ENCODE data around the gene PDE10A.

Gene PDE10A

DNA sequence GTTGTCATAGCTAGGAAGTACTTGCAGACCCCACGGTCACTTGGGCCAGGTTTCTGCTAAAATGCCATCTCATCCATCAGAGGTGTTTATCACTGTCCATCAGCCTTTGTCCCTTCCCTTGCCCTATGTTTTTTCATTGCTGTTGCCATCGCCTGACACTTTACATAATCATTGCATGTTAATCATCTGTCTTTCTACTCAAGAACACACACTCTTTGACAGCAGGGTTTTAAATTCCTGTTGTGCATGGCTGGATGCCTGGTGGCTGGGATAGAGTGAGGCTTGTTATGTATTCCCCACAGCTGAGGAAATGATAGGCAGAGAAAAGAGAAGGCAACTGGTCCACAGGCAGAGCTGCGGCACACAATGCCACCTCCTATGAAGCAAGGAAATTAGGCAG lies 341.9 kb downstream of the PDE10A start:
- Histone ChIP-seq H3K9me3 (ENCODE audit: control insufficient read depth in 1 of 2, low read length in 2 of 2) (peaks cover 9% of the 10 kb centered on the region in 2 donors), H3K27me3 (ENCODE audit: low read depth, low read length) (no peaks in the 10 kb centered on the region), H3K4me3 (ENCODE audit: low read depth in 1 of 2, low read length in 2 of 2) (no peak overlapping the region), H3K27ac (ENCODE audit: low read length) (no peak overlapping the region), H3K36me3 (ENCODE audit: control insufficient read depth in 1 of 2, insufficient read depth in 2 of 2, low read length in 2 of 2) (no peaks in the 10 kb centered on the region), H3K4me1 (ENCODE audit: control insufficient read depth in 1 of 2, insufficient read depth in 2 of 2, low read length in 2 of 2) (no peaks in the 10 kb centered on the region)

DNA sequence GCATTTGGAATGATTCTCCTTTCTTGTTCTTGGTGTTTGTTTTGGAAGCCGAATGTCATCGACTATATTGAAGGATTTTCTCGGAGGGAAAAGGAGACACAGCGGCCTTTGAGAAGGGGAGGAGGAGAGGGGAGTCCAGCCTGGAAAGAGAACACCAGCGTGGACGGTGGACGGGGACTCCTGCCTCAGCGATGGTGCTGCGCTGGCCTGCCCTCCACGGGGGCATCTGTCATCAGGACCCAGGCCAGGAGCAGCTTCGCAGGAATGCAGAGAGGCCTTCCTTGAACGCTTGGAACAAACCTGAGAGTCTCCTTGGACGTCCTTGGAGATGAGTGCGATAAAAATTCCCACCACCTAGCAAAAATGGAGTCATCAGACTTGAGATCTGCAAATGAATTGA lies 345.3 kb downstream of the PDE10A start:
- no peaks in the 10 kb centered on the region for H3K36me3 ChIP-seq (ENCODE audit: control insufficient read depth in 1 of 2, insufficient read depth in 2 of 2, low read length in 2 of 2)
- H3K27ac ChIP-seq (ENCODE audit: low read length), result no peak overlapping the region
- H3K27me3 ChIP-seq (ENCODE audit: low read depth, low read length), result no peaks in the 10 kb centered on the region
- H3K4me3 ChIP-seq (ENCODE audit: low read depth in 1 of 2, low read length in 2 of 2), result no peak overlapping the region
- no peaks in the 10 kb centered on the region for H3K4me1 ChIP-seq (ENCODE audit: control insufficient read depth in 1 of 2, insufficient read depth in 2 of 2, low read length in 2 of 2)
- H3K9me3 ChIP-seq (ENCODE audit: control insufficient read depth in 1 of 2, low read length in 2 of 2), result peaks cover 9% of the 10 kb centered on the region in 2 donors

GRCh38 chr6:165308926-165309731 lies 353.9 kb downstream of the PDE10A start, which contains the start of gene C6orf118:
C6orf118 (minus strand) TSS chr6:165309605; CDS start chr6:165309586, 19 bp downstream.
- Histone ChIP-seq H3K4me3 (ENCODE audit: low read depth in 1 of 2, low read length in 2 of 2) (peak within 1 kb of the TSS; percentile 69 to 73), H3K27me3 (ENCODE audit: low read depth, low read length) (no peaks in the 10 kb centered on the region), H3K4me1 (ENCODE audit: control insufficient read depth in 1 of 2, insufficient read depth in 2 of 2, low read length in 2 of 2) (no peaks in the 10 kb centered on the region), H3K27ac (ENCODE audit: low read length) (no peak within 1 kb of the TSS), H3K36me3 (ENCODE audit: control insufficient read depth in 1 of 2, insufficient read depth in 2 of 2, low read length in 2 of 2) (no peaks in the 10 kb centered on the region), H3K9me3 (ENCODE audit: control insufficient read depth in 1 of 2, low read length in 2 of 2) (no peaks in the 10 kb centered on the region)

DNA sequence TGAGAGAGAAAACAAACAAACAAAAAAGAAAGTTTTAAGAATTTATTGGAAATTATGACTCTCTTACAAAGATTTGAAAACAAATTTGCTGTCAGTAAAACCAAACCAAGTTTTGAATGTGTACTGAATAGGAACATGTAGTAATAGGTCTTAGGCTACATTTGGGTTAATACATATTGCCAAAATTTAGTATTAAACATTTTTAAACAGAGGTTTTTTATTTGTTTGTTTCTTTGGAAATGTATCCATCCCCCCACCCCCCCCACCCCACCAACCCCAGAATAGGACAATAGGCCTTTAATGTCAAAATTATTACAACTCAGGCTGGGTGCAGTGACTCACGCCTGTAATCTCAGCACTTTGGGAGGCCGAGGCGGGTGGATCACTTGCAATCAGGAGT lies 356.1 kb downstream of the PDE10A start:
- H3K27ac ChIP-seq (ENCODE audit: low read length), result no peak overlapping the region
- no peaks in the 10 kb centered on the region for H3K27me3 ChIP-seq (ENCODE audit: low read depth, low read length)
- H3K4me3 ChIP-seq (ENCODE audit: low read depth in 1 of 2, low read length in 2 of 2), result no peak overlapping the region
- no peaks in the 10 kb centered on the region for H3K9me3 ChIP-seq (ENCODE audit: control insufficient read depth in 1 of 2, low read length in 2 of 2)
- H3K36me3 ChIP-seq (ENCODE audit: control insufficient read depth in 1 of 2, insufficient read depth in 2 of 2, low read length in 2 of 2), result no peaks in the 10 kb centered on the region
- H3K4me1 ChIP-seq (ENCODE audit: control insufficient read depth in 1 of 2, insufficient read depth in 2 of 2, low read length in 2 of 2), result no peaks in the 10 kb centered on the region

GRCh38 chr6:165301372-165302246 lies 361.4 kb downstream of the PDE10A start:
- Histone ChIP-seq H3K36me3 (ENCODE audit: control insufficient read depth in 1 of 2, insufficient read depth in 2 of 2, low read length in 2 of 2) (no peaks in the 10 kb centered on the region), H3K4me3 (ENCODE audit: low read depth in 1 of 2, low read length in 2 of 2) (no peak overlapping the region), H3K4me1 (ENCODE audit: control insufficient read depth in 1 of 2, insufficient read depth in 2 of 2, low read length in 2 of 2) (no peaks in the 10 kb centered on the region), H3K9me3 (ENCODE audit: control insufficient read depth in 1 of 2, low read length in 2 of 2) (no peaks in the 10 kb centered on the region), H3K27ac (ENCODE audit: low read length) (no peak overlapping the region), H3K27me3 (ENCODE audit: low read depth, low read length) (no peaks in the 10 kb centered on the region)

DNA sequence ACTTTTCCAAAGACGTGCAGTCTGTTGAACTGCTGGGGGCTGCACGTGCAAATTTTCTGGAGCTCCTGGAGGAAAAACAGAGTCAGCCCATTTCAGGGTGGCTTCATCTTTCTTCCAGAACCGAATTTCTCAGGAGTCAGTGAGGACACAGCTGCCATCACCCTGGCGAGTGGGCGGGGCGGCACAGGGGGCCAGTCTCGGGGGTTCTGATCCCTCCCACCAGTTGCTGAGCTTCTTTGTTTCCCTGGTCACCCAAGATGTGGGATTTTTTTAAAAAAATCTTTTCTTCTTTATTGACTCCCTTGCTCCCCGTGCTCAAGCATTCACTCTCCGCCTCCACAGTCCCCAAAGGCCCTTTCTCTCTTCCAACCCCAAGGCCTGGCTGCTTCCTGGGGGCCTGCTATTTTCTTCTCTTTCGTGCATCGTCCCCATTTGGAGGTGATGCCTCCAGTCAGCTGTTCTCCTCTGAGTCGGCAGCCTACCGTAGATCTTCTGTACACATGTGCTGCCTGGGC lies 362.6 kb downstream of the PDE10A start:
- H3K9me3 ChIP-seq (ENCODE audit: control insufficient read depth in 1 of 2, low read length in 2 of 2), result no peaks in the 10 kb centered on the region
- H3K27me3 ChIP-seq (ENCODE audit: low read depth, low read length), result no peaks in the 10 kb centered on the region
- no peaks in the 10 kb centered on the region for H3K4me1 ChIP-seq (ENCODE audit: control insufficient read depth in 1 of 2, insufficient read depth in 2 of 2, low read length in 2 of 2)
- no peak overlapping the region for H3K4me3 ChIP-seq (ENCODE audit: low read depth in 1 of 2, low read length in 2 of 2)
- no peak overlapping the region for H3K27ac ChIP-seq (ENCODE audit: low read length)
- no peaks in the 10 kb centered on the region for H3K36me3 ChIP-seq (ENCODE audit: control insufficient read depth in 1 of 2, insufficient read depth in 2 of 2, low read length in 2 of 2)

- no peaks in the 10 kb centered on the region for H3K4me1 ChIP-seq (ENCODE audit: control insufficient read depth in 1 of 2, insufficient read depth in 2 of 2, low read length in 2 of 2)
- H3K4me3 ChIP-seq (ENCODE audit: low read depth in 1 of 2, low read length in 2 of 2), result no peak overlapping the region
- no peaks in the 10 kb centered on the region for H3K27me3 ChIP-seq (ENCODE audit: low read depth, low read length)
- no peak overlapping the region for H3K27ac ChIP-seq (ENCODE audit: low read length)
- no peaks in the 10 kb centered on the region for H3K36me3 ChIP-seq (ENCODE audit: control insufficient read depth in 1 of 2, insufficient read depth in 2 of 2, low read length in 2 of 2)
- no peaks in the 10 kb centered on the region for H3K9me3 ChIP-seq (ENCODE audit: control insufficient read depth in 1 of 2, low read length in 2 of 2)
These were observed 364.2 kb downstream of the PDE10A start for GRCh38 chr6:165298875-165299274.

- no peaks in the 10 kb centered on the region for H3K36me3 ChIP-seq (ENCODE audit: control insufficient read depth in 1 of 2, insufficient read depth in 2 of 2, low read length in 2 of 2)
- H3K27ac ChIP-seq (ENCODE audit: low read length), result no peak overlapping the region
- no peaks in the 10 kb centered on the region for H3K27me3 ChIP-seq (ENCODE audit: low read depth, low read length)
- no peaks in the 10 kb centered on the region for H3K9me3 ChIP-seq (ENCODE audit: control insufficient read depth in 1 of 2, low read length in 2 of 2)
- H3K4me1 ChIP-seq (ENCODE audit: control insufficient read depth in 1 of 2, insufficient read depth in 2 of 2, low read length in 2 of 2), result no peaks in the 10 kb centered on the region
- H3K4me3 ChIP-seq (ENCODE audit: low read depth in 1 of 2, low read length in 2 of 2), result no peak overlapping the region
These were observed 364.6 kb downstream of the PDE10A start for GRCh38 chr6:165298402-165298801.

GRCh38 chr6:165292657-165293056 lies 370.4 kb downstream of the PDE10A start:
- no peaks in the 10 kb centered on the region for H3K9me3 ChIP-seq (ENCODE audit: control insufficient read depth in 1 of 2, low read length in 2 of 2)
- no peaks in the 10 kb centered on the region for H3K36me3 ChIP-seq (ENCODE audit: control insufficient read depth in 1 of 2, insufficient read depth in 2 of 2, low read length in 2 of 2)
- no peaks in the 10 kb centered on the region for H3K27me3 ChIP-seq (ENCODE audit: low read depth, low read length)
- no peak overlapping the region for H3K4me3 ChIP-seq (ENCODE audit: low read depth in 1 of 2, low read length in 2 of 2)
- H3K27ac ChIP-seq (ENCODE audit: low read length), result no peak overlapping the region
- H3K4me1 ChIP-seq (ENCODE audit: control insufficient read depth in 1 of 2, insufficient read depth in 2 of 2, low read length in 2 of 2), result no peaks in the 10 kb centered on the region

Data from muscle layer of duodenum (tissue), 2 donors.